ENCODE measurements around the gene PYM1. TPM values are rescaled to one million over a fixed set of nuclear protein-coding genes. Genes with fewer than 3 reads are reported as not detected.

The PYM1 gene
- total and polyA plus RNA-seq, 4 donors: 17.8 to 36.7 (median 32.4) TPM

DNA sequence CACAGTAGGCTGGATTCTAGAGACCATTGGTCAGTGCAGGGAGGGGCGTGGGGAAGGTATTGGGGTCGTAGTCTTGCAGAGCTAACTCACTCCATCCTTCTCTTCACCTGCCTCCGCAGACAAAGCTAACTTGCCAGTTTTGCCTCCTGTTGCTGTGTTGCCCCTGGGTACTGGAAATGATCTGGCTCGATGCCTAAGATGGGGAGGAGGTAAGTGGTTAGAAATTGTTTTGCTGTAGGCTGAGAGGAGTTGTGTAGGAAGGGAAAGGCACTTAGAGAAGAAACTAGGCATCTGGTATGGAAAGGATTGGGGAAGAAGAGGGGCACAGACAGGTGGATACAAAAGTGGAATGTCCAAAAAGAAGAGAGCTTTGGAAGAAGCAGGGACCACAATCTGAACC lies 14.4 kb upstream of the PYM1 start:
- peaks cover 8% of the 10 kb centered on the region for H3K36me3 ChIP-seq (ENCODE audit: control insufficient read depth, insufficient read depth, low read length)
- no peak for DNase-seq (ENCODE audit: low read depth in 4 of 6, low spot score in 6 of 6)

DNA sequence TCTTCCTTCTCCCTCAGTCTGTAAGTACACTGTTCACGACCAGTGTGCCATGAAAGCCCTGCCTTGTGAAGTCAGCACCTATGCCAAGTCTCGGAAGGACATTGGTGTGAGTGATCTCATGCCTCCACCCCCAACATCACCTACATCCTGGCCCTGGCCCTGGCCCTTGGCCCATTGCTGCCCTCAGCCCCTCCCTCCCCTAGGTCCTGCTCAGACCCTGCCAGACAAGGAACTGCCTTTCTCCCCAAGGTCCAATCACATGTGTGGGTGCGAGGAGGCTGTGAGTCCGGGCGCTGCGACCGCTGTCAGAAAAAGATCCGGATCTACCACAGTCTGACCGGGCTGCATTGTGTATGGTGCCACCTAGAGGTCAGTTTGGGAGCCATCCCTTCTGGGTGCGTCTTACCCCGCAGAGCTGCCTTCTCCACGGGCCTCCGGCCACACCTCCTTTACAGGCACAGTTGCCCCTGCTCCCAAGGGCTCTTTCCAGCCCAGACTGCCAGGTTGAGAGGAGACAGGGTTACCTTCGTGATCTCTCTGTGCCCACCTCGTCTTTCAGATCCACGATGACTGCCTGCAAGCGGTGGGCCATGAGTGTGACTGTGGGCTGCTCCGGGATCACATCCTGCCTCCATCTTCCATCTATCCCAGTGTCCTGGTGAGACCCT lies 12.5 kb upstream of the PYM1 start:
- Histone ChIP-seq H3K27me3 (ENCODE audit: control insufficient read depth, insufficient read depth, low read length) (peaks cover 8% of the 10 kb centered on the region), H3K9me3 (ENCODE audit: control insufficient read depth, insufficient read depth, low read length) (no peaks in the 10 kb centered on the region), H3K36me3 (ENCODE audit: control insufficient read depth, insufficient read depth, low read length) (peaks cover 8% of the 10 kb centered on the region), H3K27ac (ENCODE audit: low read depth, low read length) (peak overlapping the region; percentile 48), H3K4me3 (ENCODE audit: low read depth, low read length) (peak overlapping the region; percentile 22), H3K4me1 (ENCODE audit: control insufficient read depth, insufficient read depth, low read length) (peaks cover 24% of the 10 kb centered on the region)
- peak in 4 of 6 donors; percentile 61 to 94 (median 78) for DNase-seq (ENCODE audit: low read depth in 4 of 6, low spot score in 6 of 6)
- 4% methylated on average over 12 of the region's 18 CpGs for WGBS (ENCODE audit: insufficient coverage)

More for the DNA sequence above, 14.4 kb upstream of the PYM1 start:
- no peak overlapping the region for H3K27ac ChIP-seq (ENCODE audit: low read depth, low read length)
- H3K27me3 ChIP-seq (ENCODE audit: control insufficient read depth, insufficient read depth, low read length): no peaks in the 10 kb centered on the region
- peaks cover 17% of the 10 kb centered on the region for H3K4me1 ChIP-seq (ENCODE audit: control insufficient read depth, insufficient read depth, low read length)
- 75% methylated on average over 1 of the region's 4 CpGs for WGBS (ENCODE audit: insufficient coverage)
- no peaks in the 10 kb centered on the region for H3K9me3 ChIP-seq (ENCODE audit: control insufficient read depth, insufficient read depth, low read length)
- no peak overlapping the region for H3K4me3 ChIP-seq (ENCODE audit: low read depth, low read length)

DNA sequence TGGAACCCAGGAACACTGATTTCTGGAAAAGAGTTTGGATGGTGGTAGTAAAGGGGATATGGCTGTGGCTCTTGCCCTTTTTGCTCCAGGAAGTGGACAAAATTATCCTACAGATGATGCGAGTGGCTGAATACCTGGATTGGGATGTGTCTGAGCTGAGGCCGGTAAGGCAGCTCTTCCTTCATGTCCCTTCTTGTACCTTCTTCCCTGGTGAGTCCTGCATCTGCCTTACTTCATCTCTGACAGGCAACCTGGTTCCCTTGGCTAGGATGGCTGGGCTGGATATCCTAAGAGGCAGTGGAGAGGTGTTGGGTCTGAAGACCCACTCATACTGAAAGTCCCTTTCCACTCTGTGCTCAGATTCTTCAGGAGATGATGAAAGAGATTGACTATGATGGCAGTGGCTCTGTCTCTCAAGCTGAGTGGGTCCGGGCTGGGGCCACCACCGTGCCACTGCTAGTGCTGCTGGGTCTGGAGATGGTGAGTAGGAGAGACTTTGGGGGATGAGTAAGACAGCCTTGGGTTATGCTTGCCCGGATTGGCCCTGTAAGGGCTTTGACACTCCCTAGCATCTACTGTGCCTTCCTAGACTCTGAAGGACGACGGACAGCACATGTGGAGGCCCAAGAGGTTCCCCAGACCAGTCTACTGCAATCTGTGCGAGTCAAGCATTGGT lies 11.3 kb upstream of the PYM1 start:
- H3K27me3 ChIP-seq (ENCODE audit: control insufficient read depth, insufficient read depth, low read length): peaks cover 20% of the 10 kb centered on the region
- no peak for DNase-seq (ENCODE audit: low read depth in 4 of 6, low spot score in 6 of 6)
- peaks cover 24% of the 10 kb centered on the region for H3K4me1 ChIP-seq (ENCODE audit: control insufficient read depth, insufficient read depth, low read length)
- no peak overlapping the region for H3K4me3 ChIP-seq (ENCODE audit: low read depth, low read length)
- H3K36me3 ChIP-seq (ENCODE audit: control insufficient read depth, insufficient read depth, low read length): peaks cover 4% of the 10 kb centered on the region
- H3K9me3 ChIP-seq (ENCODE audit: control insufficient read depth, insufficient read depth, low read length): no peaks in the 10 kb centered on the region
- no peak overlapping the region for H3K27ac ChIP-seq (ENCODE audit: low read depth, low read length)
- WGBS (ENCODE audit: insufficient coverage): 100% methylated on average over 6 of the region's 8 CpGs

DNA sequence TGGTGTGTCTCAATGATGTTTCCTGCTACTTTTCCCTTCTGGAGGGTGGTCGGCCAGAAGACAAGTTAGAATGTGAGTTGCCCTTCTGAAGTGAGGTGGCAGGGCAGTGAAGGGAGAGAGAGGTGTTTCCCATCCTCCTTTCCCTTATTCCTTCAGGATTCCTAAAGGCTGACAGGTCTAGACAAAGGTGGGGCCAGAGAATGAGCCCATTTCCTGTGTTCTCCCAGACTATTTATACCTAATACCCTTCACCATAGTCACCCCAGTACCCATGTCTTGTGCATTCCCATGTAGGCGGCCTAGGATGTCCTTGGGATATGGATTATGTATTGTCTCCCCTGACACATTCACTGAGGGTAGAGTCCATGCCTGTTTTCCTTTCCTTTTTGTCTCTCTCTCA lies 10.3 kb upstream of the PYM1 start:
- Histone ChIP-seq H3K9me3 (ENCODE audit: control insufficient read depth, insufficient read depth, low read length) (no peaks in the 10 kb centered on the region), H3K36me3 (ENCODE audit: control insufficient read depth, insufficient read depth, low read length) (peaks cover 2% of the 10 kb centered on the region), H3K27ac (ENCODE audit: low read depth, low read length) (no peak overlapping the region), H3K27me3 (ENCODE audit: control insufficient read depth, insufficient read depth, low read length) (peaks cover 27% of the 10 kb centered on the region), H3K4me1 (ENCODE audit: control insufficient read depth, insufficient read depth, low read length) (peaks cover 24% of the 10 kb centered on the region), H3K4me3 (ENCODE audit: low read depth, low read length) (no peak overlapping the region)
- DNase-seq (ENCODE audit: low read depth in 4 of 6, low spot score in 6 of 6): no peak
- WGBS (ENCODE audit: insufficient coverage): no CpG with 5 or more reads among the region's 2 CpGs

DNA sequence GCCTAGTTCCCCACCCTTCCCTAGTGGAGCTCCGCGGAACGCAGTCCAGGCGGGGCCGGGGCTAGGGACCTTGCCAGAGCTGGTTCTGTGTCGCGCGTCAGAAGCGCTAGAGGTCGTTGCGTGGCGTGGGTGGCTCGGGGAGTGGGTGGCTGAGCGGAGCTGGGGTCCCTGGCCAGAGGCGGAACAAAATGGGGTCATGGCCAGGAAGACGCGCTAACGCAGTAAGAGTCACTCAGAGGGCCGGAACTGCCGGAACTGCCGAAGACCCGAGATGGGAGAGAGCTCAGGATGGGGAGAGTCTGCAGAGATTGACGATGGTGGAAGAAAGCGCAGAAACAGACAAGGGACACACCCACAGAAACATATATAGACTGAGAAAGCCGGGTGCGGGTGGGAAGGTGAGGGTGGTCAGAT lies 8.1 kb upstream of the PYM1 start:
- no peak overlapping the region for H3K27ac ChIP-seq (ENCODE audit: low read depth, low read length)
- no peak overlapping the region for H3K4me3 ChIP-seq (ENCODE audit: low read depth, low read length)
- DNase-seq (ENCODE audit: low read depth in 4 of 6, low spot score in 6 of 6): no peak
- H3K9me3 ChIP-seq (ENCODE audit: control insufficient read depth, insufficient read depth, low read length): no peaks in the 10 kb centered on the region
- H3K36me3 ChIP-seq (ENCODE audit: control insufficient read depth, insufficient read depth, low read length): no peaks in the 10 kb centered on the region
- peaks cover 30% of the 10 kb centered on the region for H3K27me3 ChIP-seq (ENCODE audit: control insufficient read depth, insufficient read depth, low read length)
- H3K4me1 ChIP-seq (ENCODE audit: control insufficient read depth, insufficient read depth, low read length): peaks cover 36% of the 10 kb centered on the region
- 18% methylated on average over 24 of the region's 26 CpGs for WGBS (ENCODE audit: insufficient coverage)

DNA sequence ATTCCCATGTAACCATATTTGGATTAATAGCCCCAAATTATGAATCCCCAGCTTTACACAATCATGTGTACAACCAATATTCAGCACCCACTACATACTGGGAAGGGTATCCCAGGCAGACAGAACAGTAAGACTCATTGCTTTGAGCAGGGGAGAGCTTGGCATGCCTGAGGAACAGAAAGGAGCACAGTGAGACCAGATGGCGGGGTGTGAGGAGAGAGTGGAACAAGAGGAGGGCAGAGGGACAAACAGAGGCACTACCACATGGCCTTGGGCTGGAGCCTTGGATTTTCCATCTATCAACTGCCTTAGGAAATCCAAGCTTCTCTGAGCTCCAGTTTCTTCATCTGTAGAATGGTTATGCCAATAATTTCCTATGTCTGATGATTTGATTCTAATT lies 7.1 kb upstream of the PYM1 start:
- 83% methylated on average over 1 of the region's 1 CpG for WGBS (ENCODE audit: insufficient coverage)
- DNase-seq (ENCODE audit: low read depth in 4 of 6, low spot score in 6 of 6): no peak

DNA sequence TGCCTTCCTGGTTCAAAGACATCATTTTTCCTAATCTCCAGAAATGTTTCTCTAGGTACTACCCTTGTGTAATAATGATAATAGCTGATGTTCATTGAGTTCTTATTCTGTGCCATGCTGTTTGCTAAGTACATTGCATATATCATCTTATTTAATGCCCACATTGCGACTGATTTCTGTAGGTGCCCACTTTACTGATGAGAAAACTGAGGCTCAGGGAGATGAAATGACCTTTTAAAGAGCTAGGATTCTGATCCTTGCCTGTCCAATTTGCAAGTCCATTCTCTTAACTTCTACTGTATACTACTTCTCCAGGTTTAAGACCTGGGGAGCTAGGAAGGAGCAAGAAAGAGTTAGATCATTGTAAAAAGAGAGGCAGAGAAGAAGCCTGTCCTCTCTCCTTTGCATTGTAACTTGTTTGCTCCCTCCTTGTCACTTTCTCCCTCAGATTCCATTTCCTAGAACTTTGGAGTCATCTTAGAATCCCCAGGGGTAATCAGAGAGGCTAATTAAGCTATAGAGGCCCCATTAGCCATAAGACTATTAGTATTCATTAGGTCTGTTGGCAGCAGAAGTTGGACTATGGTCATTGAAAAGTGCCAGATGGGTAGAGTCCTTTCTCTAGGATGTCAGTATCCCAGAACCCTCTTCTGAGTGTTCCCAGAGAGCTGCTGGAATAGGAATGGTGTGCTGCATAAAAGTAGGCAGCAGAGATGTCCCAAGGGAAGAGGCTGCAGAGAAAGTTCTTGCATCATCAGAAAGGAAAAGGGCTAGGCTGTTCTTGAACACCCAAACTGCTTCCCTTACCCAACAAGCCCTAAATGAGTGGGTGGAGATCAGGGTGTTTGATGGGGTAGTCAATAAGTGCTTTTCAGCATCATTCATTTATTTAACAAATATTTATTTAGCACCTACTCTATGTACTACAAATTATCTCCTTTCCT lies 6.4 kb upstream of the PYM1 start:
- H3K27ac ChIP-seq (ENCODE audit: low read depth, low read length): no peak overlapping the region
- no peaks in the 10 kb centered on the region for H3K36me3 ChIP-seq (ENCODE audit: control insufficient read depth, insufficient read depth, low read length)
- WGBS (ENCODE audit: insufficient coverage): no CpG with 5 or more reads among the region's 1 CpG
- H3K9me3 ChIP-seq (ENCODE audit: control insufficient read depth, insufficient read depth, low read length): no peaks in the 10 kb centered on the region
- H3K27me3 ChIP-seq (ENCODE audit: control insufficient read depth, insufficient read depth, low read length): peaks cover 30% of the 10 kb centered on the region
- no peak for DNase-seq (ENCODE audit: low read depth in 4 of 6, low spot score in 6 of 6)
- H3K4me3 ChIP-seq (ENCODE audit: low read depth, low read length): no peak overlapping the region
- H3K4me1 ChIP-seq (ENCODE audit: control insufficient read depth, insufficient read depth, low read length): peaks cover 24% of the 10 kb centered on the region

More for the DNA sequence above, 7.1 kb upstream of the PYM1 start:
- Histone ChIP-seq H3K9me3 (ENCODE audit: control insufficient read depth, insufficient read depth, low read length) (no peaks in the 10 kb centered on the region), H3K4me1 (ENCODE audit: control insufficient read depth, insufficient read depth, low read length) (peaks cover 26% of the 10 kb centered on the region), H3K4me3 (ENCODE audit: low read depth, low read length) (no peak overlapping the region), H3K27me3 (ENCODE audit: control insufficient read depth, insufficient read depth, low read length) (peaks cover 30% of the 10 kb centered on the region), H3K36me3 (ENCODE audit: control insufficient read depth, insufficient read depth, low read length) (no peaks in the 10 kb centered on the region), H3K27ac (ENCODE audit: low read depth, low read length) (no peak overlapping the region)

DNA sequence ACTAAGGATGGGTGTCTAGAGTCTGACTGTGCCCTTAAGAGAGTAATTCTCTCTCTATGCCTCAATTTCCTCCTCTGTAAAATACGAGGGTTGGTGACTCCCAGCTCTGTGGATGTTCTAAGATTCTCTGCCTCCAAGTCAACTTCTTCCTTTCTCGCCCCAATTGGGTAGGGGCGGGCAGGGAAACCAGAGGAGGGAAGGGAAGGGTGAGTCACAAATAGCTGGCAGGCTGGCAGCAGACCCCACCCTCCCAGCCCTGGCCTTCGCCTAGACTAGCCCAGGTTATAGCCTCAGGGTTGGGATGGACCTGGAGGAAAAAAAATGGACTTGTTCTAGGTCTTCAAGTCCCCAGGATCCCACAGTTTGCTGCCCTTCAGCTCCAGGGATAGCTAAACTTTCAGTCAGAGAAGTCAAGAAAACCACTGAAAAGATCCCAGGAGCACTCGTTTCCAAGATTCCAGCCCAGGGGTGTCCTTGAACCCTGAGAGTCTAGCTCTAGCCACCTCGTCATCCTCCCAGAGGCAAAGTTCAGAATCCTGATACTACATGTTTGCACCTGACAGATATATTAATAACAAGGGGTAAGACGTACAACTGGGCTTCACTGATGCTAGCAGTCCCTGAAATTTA lies 5.6 kb upstream of the PYM1 start:
- no peak overlapping the region for H3K4me3 ChIP-seq (ENCODE audit: low read depth, low read length)
- H3K4me1 ChIP-seq (ENCODE audit: control insufficient read depth, insufficient read depth, low read length): peaks cover 29% of the 10 kb centered on the region
- no peaks in the 10 kb centered on the region for H3K36me3 ChIP-seq (ENCODE audit: control insufficient read depth, insufficient read depth, low read length)
- no peak for DNase-seq (ENCODE audit: low read depth in 4 of 6, low spot score in 6 of 6)
- H3K9me3 ChIP-seq (ENCODE audit: control insufficient read depth, insufficient read depth, low read length): no peaks in the 10 kb centered on the region
- WGBS (ENCODE audit: insufficient coverage): 80% methylated on average over 3 of the region's 7 CpGs
- H3K27ac ChIP-seq (ENCODE audit: low read depth, low read length): no peak overlapping the region
- peaks cover 30% of the 10 kb centered on the region for H3K27me3 ChIP-seq (ENCODE audit: control insufficient read depth, insufficient read depth, low read length)

DNA sequence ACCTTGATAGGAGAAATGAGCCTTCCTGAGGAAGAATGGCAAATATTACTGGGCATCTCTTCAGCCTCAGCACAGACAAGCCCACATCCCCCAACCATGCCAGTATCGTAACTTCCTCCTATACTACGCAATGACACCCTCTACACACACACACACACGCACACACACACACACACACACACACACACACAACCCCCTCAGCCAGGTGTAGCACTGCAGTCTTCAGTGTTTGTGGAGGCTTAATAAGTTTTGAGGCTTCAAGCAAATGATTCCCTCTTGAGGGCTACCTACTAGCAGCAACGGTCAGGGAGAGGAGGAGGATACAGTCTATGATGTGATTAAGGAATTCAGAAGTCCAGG lies 4.8 kb upstream of the PYM1 start:
- H3K27ac ChIP-seq (ENCODE audit: low read depth, low read length): peak overlapping the region; percentile 40
- WGBS (ENCODE audit: insufficient coverage): 9% methylated on average over 3 of the region's 4 CpGs
- H3K36me3 ChIP-seq (ENCODE audit: control insufficient read depth, insufficient read depth, low read length): no peaks in the 10 kb centered on the region
- H3K27me3 ChIP-seq (ENCODE audit: control insufficient read depth, insufficient read depth, low read length): peaks cover 30% of the 10 kb centered on the region
- no peaks in the 10 kb centered on the region for H3K9me3 ChIP-seq (ENCODE audit: control insufficient read depth, insufficient read depth, low read length)
- peak in 1 of 6 donors; percentile 28 for DNase-seq (ENCODE audit: low read depth in 4 of 6, low spot score in 6 of 6)
- peaks cover 35% of the 10 kb centered on the region for H3K4me1 ChIP-seq (ENCODE audit: control insufficient read depth, insufficient read depth, low read length)
- H3K4me3 ChIP-seq (ENCODE audit: low read depth, low read length): peak overlapping the region; percentile 76
